GM18909 (cell line): ENCODE results near the gene DOCK2.

Experiments used
- ATAC-seq: cut with Tn5 transposase; IDR thresholded peaks from one replicate; pipeline ENCODE4 v1.9.1; 2021; ENCODE audit warnings: mild to moderate bottlenecking; ENCODE audit not compliant: unreplicated experiment, poor library complexity

DOCK2 gene

DNA sequence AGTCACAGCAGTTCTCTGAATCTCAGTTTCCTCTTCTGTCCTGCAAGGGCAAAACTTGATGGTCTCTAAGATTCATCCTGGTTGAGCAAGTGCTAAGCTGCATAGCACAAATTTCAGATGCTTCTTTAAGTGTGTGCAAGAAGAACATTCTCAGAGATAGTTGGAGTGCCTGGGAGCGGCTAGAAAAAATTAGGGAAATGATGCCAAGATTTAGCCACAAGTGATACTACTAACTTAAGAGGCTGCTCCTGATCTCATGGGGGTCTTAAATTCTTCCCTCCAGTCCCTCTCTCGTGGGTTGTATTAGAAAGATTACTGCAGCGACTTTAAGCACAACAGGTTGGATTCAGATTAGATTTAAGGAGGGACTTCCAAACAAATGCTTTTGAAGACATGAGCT, 319.1 kb downstream of the DOCK2 start:
- no peak for ATAC-seq

GRCh38 chr5:169956756-169957155, 319.7 kb downstream of the DOCK2 start:
- no peak for ATAC-seq

GRCh38 chr5:169958278-169958677, 321.2 kb downstream of the DOCK2 start:
- ATAC-seq = no peak

DNA sequence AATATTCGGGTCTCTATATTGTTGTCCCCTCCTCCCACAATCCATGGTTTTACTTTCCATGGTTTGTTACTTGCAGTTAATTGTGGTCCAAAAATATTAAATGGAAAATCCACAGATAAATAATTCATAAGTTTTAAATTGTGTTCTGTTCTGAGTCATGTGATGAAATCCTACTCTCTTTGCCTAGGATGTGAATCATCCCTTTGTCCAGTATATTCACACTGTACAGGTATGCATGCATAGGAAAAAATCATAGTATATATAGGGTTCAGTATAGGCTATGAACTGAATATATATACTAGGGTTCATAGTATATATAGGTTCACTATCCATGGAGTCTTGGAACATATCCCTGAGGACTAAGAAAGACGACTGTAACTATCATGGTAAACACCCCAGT, 323.6 kb downstream of the DOCK2 start:
- ATAC-seq = no peak

DNA sequence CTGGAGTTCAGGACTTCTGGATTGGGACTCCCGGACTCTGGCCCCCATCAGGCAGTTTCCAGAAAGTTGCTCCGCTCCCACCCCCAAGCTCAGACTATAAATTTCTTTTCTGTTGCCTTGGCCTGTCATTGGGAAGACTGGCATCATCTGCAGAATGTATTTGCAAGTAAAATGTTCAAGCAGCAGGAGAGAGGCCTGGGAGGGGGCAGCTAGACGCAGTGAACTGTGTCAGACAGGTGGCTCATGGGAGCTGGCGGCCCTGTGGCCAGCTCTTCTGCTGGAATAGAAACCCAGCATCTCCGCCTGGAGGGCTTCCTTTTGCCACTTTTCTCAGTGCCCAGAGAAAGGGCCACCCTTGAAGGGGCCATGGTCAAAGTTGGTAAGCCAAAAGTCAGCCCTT, 327.2 kb downstream of the DOCK2 start:
- ATAC-seq = no peak

DNA sequence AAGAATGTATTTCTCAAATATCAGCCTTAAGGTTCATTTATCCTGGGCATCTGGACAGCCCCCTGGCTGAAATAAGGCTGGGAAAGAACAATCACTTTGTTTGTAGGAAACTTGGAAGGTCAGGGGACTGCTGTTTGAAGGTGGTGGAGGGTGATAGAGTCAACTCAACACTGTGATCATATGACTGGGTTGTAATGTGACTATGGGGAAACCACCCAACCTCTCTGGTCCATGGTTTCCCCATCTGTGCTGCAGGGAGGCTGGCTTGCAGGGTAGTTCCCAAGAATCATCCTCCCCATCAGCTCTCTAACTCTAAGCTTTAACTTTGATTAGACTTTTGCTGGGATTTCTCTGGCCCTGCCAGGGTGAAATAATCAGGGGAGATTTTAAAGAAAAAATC, 333.3 kb downstream of the DOCK2 start:
- ATAC-seq = peak; percentile 61

DNA sequence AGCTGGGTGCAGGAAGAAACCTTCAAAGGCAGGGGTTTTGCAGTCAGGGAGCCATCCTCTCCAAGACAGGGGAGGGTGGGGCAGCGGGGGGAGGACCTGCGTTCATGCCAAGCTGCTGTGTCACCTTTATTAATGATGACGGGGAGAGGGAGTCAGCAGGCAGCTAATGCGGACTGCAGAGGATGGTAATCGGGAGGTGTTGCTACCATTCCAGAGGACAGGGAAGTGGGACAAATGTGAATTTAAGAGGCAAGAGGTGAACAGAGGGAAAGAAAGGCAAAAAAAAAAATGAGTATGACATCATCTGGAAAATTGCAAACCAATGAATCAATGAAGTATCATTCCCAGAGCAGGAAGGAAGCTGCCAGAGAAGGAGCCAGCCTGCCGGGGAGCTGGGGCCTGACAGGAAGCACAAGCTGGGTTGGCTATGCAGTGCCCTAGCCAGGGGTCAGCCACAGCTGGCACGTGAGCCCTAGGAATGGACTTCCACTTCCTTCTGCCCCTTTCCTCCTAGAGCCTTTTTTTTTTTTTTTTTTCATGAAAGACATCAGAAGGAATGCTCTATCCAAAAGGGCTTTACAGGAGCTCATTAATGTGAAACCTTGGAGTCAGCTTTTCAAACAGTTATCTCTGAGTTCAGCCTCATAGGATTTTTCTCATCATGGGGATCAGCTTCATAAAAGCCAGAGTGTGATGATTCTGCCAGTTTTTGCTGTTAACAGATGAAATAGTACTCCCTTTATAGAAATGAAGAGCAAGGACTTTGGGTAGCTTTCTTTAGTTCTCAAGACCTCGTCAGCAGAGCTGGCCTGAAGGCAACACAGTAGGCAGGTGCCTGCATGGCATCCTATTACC, 334.1 kb downstream of the DOCK2 start:
- ATAC-seq = no peak

- ATAC-seq = no peak
Observed at GRCh38 chr5:169971780-169972179, 334.7 kb downstream of the DOCK2 start.

GRCh38 chr5:169973056-169973455, 336.0 kb downstream of the DOCK2 start:
- ATAC-seq = no peak

GRCh38 chr5:169974121-169974770, 337.2 kb downstream of the DOCK2 start:
- ATAC-seq = no peak

GRCh38 chr5:169978714-169979113, 341.6 kb downstream of the DOCK2 start:
- no peak for ATAC-seq

- ATAC-seq = no peak
Observed at GRCh38 chr5:169979871-169980270, 342.8 kb downstream of the DOCK2 start.

DNA sequence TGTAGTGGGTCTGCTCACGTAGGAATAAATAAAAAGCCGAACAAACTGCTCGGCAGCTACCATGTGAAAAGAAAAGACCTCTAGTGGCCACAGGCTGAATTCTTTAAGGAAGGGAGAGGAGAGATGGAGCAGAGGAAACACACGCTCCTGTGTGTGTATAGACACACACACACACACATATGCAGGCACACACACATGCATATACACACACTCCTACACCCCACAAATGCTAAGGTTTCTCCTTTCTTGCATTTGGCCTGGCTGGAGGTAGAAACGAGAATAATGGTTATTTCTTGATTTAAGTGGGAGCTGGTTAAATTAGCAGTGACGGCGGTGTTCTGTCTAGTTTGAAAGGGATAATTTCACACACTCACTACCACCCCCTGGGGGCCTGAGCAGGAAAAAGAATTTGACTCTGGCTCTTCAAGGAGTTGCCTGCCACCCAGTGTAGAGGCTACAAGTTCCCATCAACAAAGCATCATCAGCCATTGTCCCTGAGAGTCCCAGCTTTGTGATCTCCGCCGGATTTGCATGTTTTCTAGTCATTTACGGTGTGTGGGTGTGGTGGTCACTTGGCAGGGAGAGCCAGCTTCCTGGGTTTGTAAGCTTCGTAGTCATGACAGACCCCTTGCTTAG, 343.5 kb downstream of the DOCK2 start, which contains the start of gene INSYN2B:
Gene INSYN2B, minus strand, starts transcription at position 78 of the 636 bp plus-strand sequence. CDS start 96,597 bp downstream, outside the sequence.
- ATAC-seq = peak; percentile 56

- no peak for ATAC-seq
Observed at GRCh38 chr5:169988206-169988605, 351.1 kb downstream of the DOCK2 start.

GRCh38 chr5:169988947-169989346, 351.9 kb downstream of the DOCK2 start:
- no peak for ATAC-seq

DNA sequence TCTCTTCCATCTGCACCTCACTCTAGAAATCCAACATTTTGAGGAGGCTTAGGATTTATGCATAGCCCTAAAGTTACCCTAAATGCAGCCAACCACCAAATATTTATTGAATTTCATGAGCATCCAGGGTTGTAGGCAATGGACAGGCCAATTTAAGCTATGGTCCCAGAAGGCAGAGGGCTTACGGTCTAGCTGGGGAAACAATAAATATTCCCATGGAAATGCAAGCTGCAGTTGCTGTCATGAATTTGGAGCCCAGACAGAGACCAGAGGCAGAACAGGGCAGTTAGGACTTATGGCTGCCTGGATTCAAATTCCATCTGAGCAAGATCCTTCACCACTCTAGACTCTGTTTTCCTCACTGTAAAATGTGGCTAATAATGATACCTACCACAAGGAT, 352.3 kb downstream of the DOCK2 start:
- ATAC-seq = no peak

DNA sequence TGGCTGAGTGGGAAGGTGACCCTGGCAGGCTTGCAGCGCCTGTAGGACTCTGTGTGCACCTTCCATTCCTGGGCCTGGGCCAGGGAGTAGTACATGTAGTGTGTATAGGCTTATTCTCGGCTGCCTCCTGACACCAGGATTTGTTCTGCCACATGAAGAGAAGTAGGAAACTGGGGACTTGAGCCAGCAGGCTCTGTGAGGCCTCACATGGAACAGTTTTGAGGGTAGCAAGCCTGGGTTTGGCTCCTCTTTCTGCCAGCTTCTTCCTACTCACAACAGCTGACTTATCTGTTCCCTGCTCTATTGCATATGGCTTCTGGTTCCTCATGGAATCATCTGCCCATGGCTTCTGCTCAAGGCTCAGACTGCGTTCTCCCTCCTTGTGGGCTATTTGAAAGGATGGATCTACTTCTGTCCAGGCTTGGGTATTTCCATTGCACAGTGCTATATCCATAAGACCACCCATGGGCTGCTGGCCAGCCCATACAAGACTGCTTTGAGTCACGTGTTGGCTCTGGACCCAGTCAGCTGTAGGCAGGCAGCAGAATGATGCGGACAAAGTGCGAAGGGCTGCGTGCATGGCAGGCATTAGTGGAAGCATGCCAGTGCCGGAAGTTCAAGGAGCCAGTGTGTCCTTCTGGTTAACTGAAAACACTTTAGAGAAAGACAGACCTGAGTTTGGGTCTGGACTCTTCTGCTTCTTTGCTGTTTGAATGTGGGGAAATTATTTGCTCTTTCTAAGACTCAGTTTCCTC, 354.2 kb downstream of the DOCK2 start:
- no peak for ATAC-seq

- ATAC-seq = no peak
Observed at GRCh38 chr5:169992789-169993484, 355.9 kb downstream of the DOCK2 start.

- ATAC-seq = no peak
Observed at GRCh38 chr5:169993485-169993790, 356.4 kb downstream of the DOCK2 start.

DNA sequence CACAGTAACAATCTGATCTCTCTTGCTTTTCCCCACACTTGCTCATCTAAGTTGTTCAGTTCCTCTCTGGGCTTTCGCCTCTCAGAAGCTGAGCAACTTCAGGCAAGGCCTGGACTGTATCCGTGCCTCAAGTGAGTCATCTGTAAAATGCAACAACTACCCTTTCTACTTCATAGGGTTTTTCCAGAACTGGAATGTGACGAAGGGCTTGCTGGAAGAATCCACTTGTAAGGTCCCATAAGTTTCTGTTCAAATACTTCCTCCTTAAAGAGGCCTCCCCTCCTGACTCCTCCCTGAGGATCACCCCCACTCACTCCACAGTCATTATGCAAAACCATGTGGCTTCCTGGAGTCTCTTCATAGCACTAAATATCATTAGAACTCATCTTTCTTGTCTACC, 360.7 kb downstream of the DOCK2 start:
- no peak for ATAC-seq
